ENCODE data around the gene NUP210. TPM values are rescaled to one million over a fixed set of nuclear protein-coding genes. Genes with fewer than 3 reads are reported as not detected.

The NUP210 gene
- total RNA-seq, 4 donors from 2014 or later = 11.6 to 81.7 (median 29.8) TPM

- H3K36me3 ChIP-seq = peaks cover 0 to 46% (median 0%) of the 10 kb centered on the region in 3 donors
- H3K27me3 ChIP-seq = no peaks in the 10 kb centered on the region
- DNase-seq = no peak
- TF ChIP-seq CTCF (IDR thresholded peaks at IDR 0.05) = no peak
- TF ChIP-seq POLR2A (IDR thresholded peaks at IDR 0.05) = no peak
- no peak overlapping the region for H3K27ac ChIP-seq
- H3K9me3 ChIP-seq = no peaks in the 10 kb centered on the region
- no peak overlapping the region for H3K4me3 ChIP-seq
- H3K4me1 ChIP-seq = no peaks in the 10 kb centered on the region
Observed at GRCh38 chr3:13322324-13322723, 97.8 kb downstream of the NUP210 start.

- no peaks in the 10 kb centered on the region for H3K9me3 ChIP-seq
- no peak for DNase-seq
- H3K36me3 ChIP-seq = peaks cover 0 to 31% (median 0%) of the 10 kb centered on the region in 3 donors
Observed at GRCh38 chr3:13319564-13320220, 100.4 kb downstream of the NUP210 start.

GRCh38 chr3:13318626-13319470, 101.3 kb downstream of the NUP210 start:
- no peaks in the 10 kb centered on the region for H3K4me1 ChIP-seq
- H3K4me3 ChIP-seq = no peak overlapping the region
- H3K27ac ChIP-seq = no peak overlapping the region
- TF ChIP-seq CTCF (IDR thresholded peaks at IDR 0.05) (no peak), POLR2A (IDR thresholded peaks at IDR 0.05) (no peak)
- no peaks in the 10 kb centered on the region for H3K9me3 ChIP-seq
- no peaks in the 10 kb centered on the region for H3K27me3 ChIP-seq
- DNase-seq = no peak
- H3K36me3 ChIP-seq = peaks cover 0 to 31% (median 0%) of the 10 kb centered on the region in 3 donors

More at GRCh38 chr3:13319564-13320220, 100.4 kb downstream of the NUP210 start:
- no peaks in the 10 kb centered on the region for H3K27me3 ChIP-seq
- TF ChIP-seq POLR2A (IDR thresholded peaks at IDR 0.05) (no peak), CTCF (IDR thresholded peaks at IDR 0.05) (no peak)
- no peak overlapping the region for H3K4me3 ChIP-seq
- H3K27ac ChIP-seq = no peak overlapping the region
- no peaks in the 10 kb centered on the region for H3K4me1 ChIP-seq

GRCh38 chr3:13317596-13318320, 102.4 kb downstream of the NUP210 start:
- Histone ChIP-seq H3K9me3 (no peaks in the 10 kb centered on the region), H3K4me3 (no peak overlapping the region), H3K4me1 (no peaks in the 10 kb centered on the region), H3K27me3 (no peaks in the 10 kb centered on the region), H3K27ac (no peak overlapping the region), H3K36me3 (peaks cover 0 to 26% (median 0%) of the 10 kb centered on the region in 3 donors)
- no peak for DNase-seq
- TF ChIP-seq POLR2A (IDR thresholded peaks at IDR 0.05) (no peak), CTCF (IDR thresholded peaks at IDR 0.05) (no peak)

GRCh38 chr3:13316603-13317002, 103.5 kb downstream of the NUP210 start:
- peaks cover 0 to 23% (median 0%) of the 10 kb centered on the region in 3 donors for H3K36me3 ChIP-seq
- H3K9me3 ChIP-seq = no peaks in the 10 kb centered on the region
- no peak overlapping the region for H3K27ac ChIP-seq
- H3K27me3 ChIP-seq = no peaks in the 10 kb centered on the region
- H3K4me1 ChIP-seq = no peaks in the 10 kb centered on the region
- H3K4me3 ChIP-seq = no peak overlapping the region
- DNase-seq = no peak
- TF ChIP-seq CTCF (IDR thresholded peaks at IDR 0.05) = no peak
- TF ChIP-seq POLR2A (IDR thresholded peaks at IDR 0.05) = no peak
